Astrocyte of the cerebellum (primary cell): Measurements from ENCODE around the gene UTP14C.
"Not testable (repeated sequence)": the region's sequence is repeated elsewhere in the genome, so short reads cannot be mapped to it uniquely, and the experiment has no call there.

ENCODE experiments used
- DNase-seq: peaks from one replicate; pipeline ENCODE4 v3.0.0-alpha.2; 2011; ENCODE audit warnings: low read depth
- H3K4me3 ChIP-seq: 2 replicates; pipeline ENCODE4 v1.5.1; 2011; ENCODE audit warnings: mild to moderate bottlenecking, low read depth, low read length, moderate library complexity
- CTCF ChIP-seq: IDR thresholded peaks from 2 replicates; pipeline ENCODE4 v1.5.1; 2012; ENCODE audit warnings: low read length, low read depth, moderate library complexity, mild to moderate bottlenecking; ENCODE audit errors: missing control alignments
- in situ Hi-C: cut with HindIII; loops from 2 replicates; pipeline ENCODE4 v1.10.0; 2017; ENCODE audit warnings: low sequenced_read_pairs

The UTP14C gene

GRCh38 chr13:51981355-51981754, 43.1 kb upstream of the UTP14C start:
- TF ChIP-seq CTCF, result no peak

GRCh38 chr13:51983292-51983691, 41.2 kb upstream of the UTP14C start:
- DNase-seq, in situ Hi-C loops, H3K4me3 ChIP-seq: not testable (repeated sequence)

More at GRCh38 chr13:51981355-51981754, 43.1 kb upstream of the UTP14C start:
- DNase-seq, result no peak
- H3K4me3 ChIP-seq, result no peak overlapping the region
- in situ Hi-C loops, result no loop called here

GRCh38 chr13:51984904-51985303, 39.6 kb upstream of the UTP14C start:
- in situ Hi-C loops, DNase-seq, H3K4me3 ChIP-seq: not testable (repeated sequence)

GRCh38 chr13:51988988-51989618, 35.4 kb upstream of the UTP14C start:
- DNase-seq, result no peak
- in situ Hi-C loops, result no loop called here

GRCh38 chr13:51993713-51994112, 30.8 kb upstream of the UTP14C start:
- DNase-seq, result no peak
- H3K4me3 ChIP-seq, result no peak overlapping the region
- in situ Hi-C loops, result no loop called here
- TF ChIP-seq CTCF, result no peak

More at GRCh38 chr13:51988988-51989618, 35.4 kb upstream of the UTP14C start:
- H3K4me3 ChIP-seq, result no peak overlapping the region
- TF ChIP-seq CTCF, result no peak

- no peak for DNase-seq
- H3K4me3 ChIP-seq, result no peak overlapping the region
- no peak for TF ChIP-seq CTCF
- in situ Hi-C loops, result no loop called here
Measured at GRCh38 chr13:51995677-51996551, 28.6 kb upstream of the UTP14C start.

GRCh38 chr13:51996641-51997040, 27.9 kb upstream of the UTP14C start:
- DNase-seq, result no peak
- H3K4me3 ChIP-seq, result no peak overlapping the region
- no peak for TF ChIP-seq CTCF
- in situ Hi-C loops, result no loop called here
